GM13977 (cell line): ENCODE results near the gene CMYA5.

ENCODE experiments used
- DNase-seq: peaks from one replicate; pipeline ENCODE4 v3.0.0; 2012; ENCODE audit warnings: low spot score
- CTCF ChIP-seq: IDR thresholded peaks from 2 replicates; pipeline ENCODE4 v1.5.1; 2012; ENCODE audit warnings: mild to moderate bottlenecking, control low read depth; ENCODE audit not compliant: insufficient read depth; ENCODE audit errors: extremely low read depth, missing control alignments
- in situ Hi-C: fragments of 300-500 bp; cut with MboI; formaldehyde crosslinking; loops from one replicate; pipeline ENCODE4 v1.12.0; 2022; ENCODE audit warnings: low sequenced_read_pairs, low pct_unique_long_range_greater_than_20kb, mixed read lengths, inconsistent platforms; ENCODE audit not compliant: unreplicated experiment

Gene CMYA5

GRCh38 chr5:79729679-79730078 is 40.0 kb downstream of the CMYA5 start:
- in situ Hi-C loops: no loop called here
- no peak for TF ChIP-seq CTCF
- no peak for DNase-seq

DNA sequence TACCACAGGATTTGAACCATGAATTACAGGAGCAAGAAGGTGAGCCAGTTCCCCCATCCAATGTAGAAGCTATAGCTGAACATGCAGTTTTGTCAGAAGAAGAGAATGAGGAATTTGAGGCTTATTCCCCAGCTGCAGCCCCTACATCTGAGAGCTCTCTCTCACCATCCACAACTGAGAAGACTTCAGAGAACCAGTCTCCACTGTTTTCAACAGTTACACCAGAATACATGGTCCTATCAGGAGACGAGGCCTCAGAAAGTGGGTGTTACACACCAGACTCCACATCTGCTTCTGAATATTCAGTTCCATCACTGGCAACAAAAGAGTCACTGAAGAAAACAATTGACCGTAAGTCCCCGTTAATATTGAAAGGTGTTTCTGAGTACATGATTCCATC is 40.9 kb downstream of the CMYA5 start:
- in situ Hi-C loops: no loop called here
- no peak for TF ChIP-seq CTCF
- no peak for DNase-seq

GRCh38 chr5:79731775-79732174 is 42.1 kb downstream of the CMYA5 start:
- no peak for TF ChIP-seq CTCF
- DNase-seq: no peak
- in situ Hi-C loops: no loop called here

- no peak for DNase-seq
- in situ Hi-C loops: no loop called here
- no peak for TF ChIP-seq CTCF
Measured at GRCh38 chr5:79736528-79737514, 47.2 kb downstream of the CMYA5 start.

DNA sequence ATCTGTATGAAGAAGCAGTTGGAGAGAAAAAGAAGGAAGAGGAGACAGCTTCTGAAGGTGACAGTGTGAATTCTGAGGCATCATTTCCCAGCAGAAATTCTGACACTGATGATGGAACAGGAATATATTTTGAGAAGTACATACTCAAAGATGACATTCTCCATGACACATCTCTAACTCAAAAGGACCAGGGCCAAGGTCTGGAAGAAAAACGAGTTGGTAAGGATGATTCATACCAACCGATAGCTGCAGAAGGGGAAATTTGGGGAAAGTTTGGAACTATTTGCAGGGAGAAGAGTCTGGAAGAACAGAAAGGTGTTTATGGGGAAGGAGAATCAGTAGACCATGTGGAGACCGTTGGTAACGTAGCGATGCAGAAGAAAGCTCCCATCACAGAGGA is 48.7 kb downstream of the CMYA5 start:
- in situ Hi-C loops: no loop called here
- no peak for DNase-seq
- TF ChIP-seq CTCF: no peak

DNA sequence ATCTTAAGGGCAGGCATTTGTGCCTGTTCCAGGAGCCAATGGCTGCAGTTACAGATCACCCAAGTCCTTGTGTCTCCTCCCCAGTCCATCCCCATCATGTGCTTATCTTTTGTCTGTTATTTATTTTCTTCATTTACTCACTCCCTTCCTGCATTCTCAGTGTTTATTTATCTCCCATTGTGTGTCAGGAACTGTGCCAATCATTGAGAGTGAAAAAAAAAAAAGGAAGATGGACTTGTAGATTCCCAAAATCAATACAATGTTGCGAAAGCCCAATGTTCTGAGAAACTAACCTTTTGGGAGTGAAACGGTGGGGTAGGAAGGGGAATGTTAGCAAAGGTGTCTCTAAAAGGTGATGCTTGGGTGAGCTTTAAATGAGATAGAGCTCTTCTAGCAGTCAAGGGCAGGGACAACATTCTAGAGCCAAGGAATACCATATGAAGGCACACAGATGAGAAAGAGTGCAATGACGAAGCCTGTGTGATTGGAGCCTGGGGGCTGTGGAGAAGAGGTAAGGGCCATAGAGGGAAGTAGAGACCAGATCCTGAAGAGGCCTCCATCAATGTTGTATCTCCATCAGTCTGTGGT is 53.0 kb downstream of the CMYA5 start:
- in situ Hi-C loops: no loop called here
- TF ChIP-seq CTCF: no peak

More for the DNA sequence above, 53.0 kb downstream of the CMYA5 start:
- no peak for DNase-seq
